Measurements from ENCODE around the gene CXCR2. TPM values are rescaled to one million over a fixed set of nuclear protein-coding genes. Genes with fewer than 3 reads are reported as not detected.
"Not testable (repeated sequence)": the region's sequence is repeated elsewhere in the genome, so short reads cannot be mapped to it uniquely, and the experiment has no call there.

Gene CXCR2
- polyA plus RNA-seq, 4 donors, result 0.04 to 0.45 (median 0.07) TPM; not detected in 1

DNA sequence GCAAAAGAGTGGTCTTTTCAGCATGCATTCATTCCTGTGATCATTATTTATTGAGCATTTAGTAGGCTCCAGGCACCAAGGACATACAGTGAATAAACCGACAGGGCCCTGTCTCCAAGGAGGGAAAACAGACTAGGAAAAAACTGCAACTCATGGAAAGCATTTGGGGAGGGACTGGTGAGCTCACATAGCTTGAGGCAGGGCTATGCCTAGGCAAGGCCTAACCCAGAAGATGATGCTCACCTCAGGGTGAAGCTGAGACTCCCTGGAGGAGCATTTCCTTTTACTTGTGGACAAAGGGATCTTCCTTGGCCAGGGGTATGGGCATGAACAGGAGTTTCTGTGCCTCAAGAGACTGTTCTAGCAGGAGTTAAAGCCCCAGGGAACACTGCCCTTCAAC lies 37.0 kb downstream of the CXCR2 start:
- Histone ChIP-seq H3K4me3 (ENCODE audit: low read depth in 1 of 3, low read length in 3 of 3) (no peak overlapping the region), H3K4me1 (ENCODE audit: control insufficient read depth in 3 of 3, insufficient read depth in 2 of 3, low read depth in 1 of 3, low read length in 2 of 3) (no peaks in the 10 kb centered on the region), H3K36me3 (ENCODE audit: control insufficient read depth in 3 of 3, insufficient read depth in 2 of 3, low read depth in 1 of 3, low read length in 3 of 3) (no peaks in the 10 kb centered on the region), H3K9me3 (ENCODE audit: control insufficient read depth in 2 of 2, insufficient read depth in 1 of 2, low read depth in 1 of 2, low read length in 1 of 2) (no peaks in the 10 kb centered on the region), H3K27me3 (ENCODE audit: control insufficient read depth in 3 of 3, insufficient read depth in 3 of 3, low read length in 3 of 3) (peaks cover 0 to 15% (median 0%) of the 10 kb centered on the region in 3 donors), H3K27ac (ENCODE audit: low read depth in 1 of 3, low read length in 2 of 3) (no peak overlapping the region)
- FAIRE-seq, result no peak
- WGBS, 3 donors, result 81 to 94% (median 88%) methylated on average over 1 of the region's 1 CpG
- no peak for DNase-seq

DNA sequence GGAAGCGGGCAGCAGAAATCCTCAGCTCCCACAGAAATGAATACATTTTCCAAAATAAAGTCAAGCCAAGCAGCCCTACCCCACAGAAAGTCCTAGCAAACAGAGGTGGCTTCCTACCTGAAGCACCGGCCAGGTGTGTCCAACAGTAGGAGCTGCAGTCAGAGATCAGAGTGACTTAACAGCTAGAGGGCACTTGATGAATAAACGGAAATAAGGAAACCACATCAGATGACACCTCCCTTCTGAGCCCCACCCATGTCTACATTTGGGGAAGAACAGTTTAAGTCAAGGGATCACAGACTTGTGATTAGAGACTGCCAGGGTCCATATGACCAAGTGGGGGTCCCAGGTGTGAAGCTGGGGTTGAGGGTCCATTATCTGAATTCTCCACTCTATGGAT lies 41.0 kb downstream of the CXCR2 start, which contains the start of gene CXCR1:
Gene CXCR1, minus strand, starts transcription at position 172 of the 400 bp plus-strand sequence. CDS start 1,751 bp downstream, outside the sequence.
- FAIRE-seq, result no peak
- Histone ChIP-seq H3K27ac (ENCODE audit: low read depth in 1 of 3, low read length in 2 of 3) (no peak within 1 kb of the TSS), H3K4me3 (ENCODE audit: low read depth in 1 of 3, low read length in 3 of 3) (no peak within 1 kb of the TSS), H3K4me1 (ENCODE audit: control insufficient read depth in 3 of 3, insufficient read depth in 2 of 3, low read depth in 1 of 3, low read length in 2 of 3) (peaks cover 0 to 12% (median 0%) of the 10 kb centered on the region in 3 donors), H3K9me3 (ENCODE audit: control insufficient read depth in 2 of 2, insufficient read depth in 1 of 2, low read depth in 1 of 2, low read length in 1 of 2) (no peaks in the 10 kb centered on the region), H3K27me3 (ENCODE audit: control insufficient read depth in 3 of 3, insufficient read depth in 3 of 3, low read length in 3 of 3) (peaks cover 0 to 15% (median 0%) of the 10 kb centered on the region in 3 donors), H3K36me3 (ENCODE audit: control insufficient read depth in 3 of 3, insufficient read depth in 2 of 3, low read depth in 1 of 3, low read length in 3 of 3) (no peaks in the 10 kb centered on the region)
- WGBS, 3 donors, result 52 to 54% (median 53%) methylated on average over 3 of the region's 3 CpGs
- peak in 1 of 2 donors; percentile 15 for DNase-seq

DNA sequence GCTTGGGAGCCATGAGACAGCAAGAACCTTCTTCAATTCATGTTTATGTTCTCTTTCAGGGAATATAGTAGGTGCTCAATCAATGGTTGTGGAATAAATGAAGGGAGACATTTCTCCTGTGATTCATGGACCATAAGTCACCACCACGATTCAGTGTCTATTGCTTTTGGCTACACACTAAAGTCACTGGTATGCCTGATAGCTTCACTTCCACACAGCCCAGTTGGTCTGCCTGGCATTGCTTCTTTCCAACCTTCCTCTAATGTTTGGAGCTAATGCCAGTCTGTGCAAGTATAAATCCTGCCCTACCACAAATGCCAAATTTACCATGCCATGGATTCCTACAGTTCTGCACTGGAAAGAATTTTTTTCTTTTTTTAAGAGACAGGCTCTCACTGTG lies 42.2 kb downstream of the CXCR2 start:
- FAIRE-seq (no peak), DNase-seq (no peak)
- Histone ChIP-seq H3K4me1 (ENCODE audit: control insufficient read depth in 3 of 3, insufficient read depth in 2 of 3, low read depth in 1 of 3, low read length in 2 of 3) (peaks cover 0 to 12% (median 0%) of the 10 kb centered on the region in 3 donors), H3K27ac (ENCODE audit: low read depth in 1 of 3, low read length in 2 of 3) (no peak overlapping the region), H3K4me3 (ENCODE audit: low read depth in 1 of 3, low read length in 3 of 3) (no peak overlapping the region), H3K36me3 (ENCODE audit: control insufficient read depth in 3 of 3, insufficient read depth in 2 of 3, low read depth in 1 of 3, low read length in 3 of 3) (no peaks in the 10 kb centered on the region), H3K27me3 (ENCODE audit: control insufficient read depth in 3 of 3, insufficient read depth in 3 of 3, low read length in 3 of 3) (peaks cover 0 to 11% (median 0%) of the 10 kb centered on the region in 3 donors), H3K9me3 (ENCODE audit: control insufficient read depth in 2 of 2, insufficient read depth in 1 of 2, low read depth in 1 of 2, low read length in 1 of 2) (no peaks in the 10 kb centered on the region)
- 71 to 84% (median 79%) methylated on average over 1 of the region's 1 CpG for whole genome bisulfite sequencing, 3 donors

DNA sequence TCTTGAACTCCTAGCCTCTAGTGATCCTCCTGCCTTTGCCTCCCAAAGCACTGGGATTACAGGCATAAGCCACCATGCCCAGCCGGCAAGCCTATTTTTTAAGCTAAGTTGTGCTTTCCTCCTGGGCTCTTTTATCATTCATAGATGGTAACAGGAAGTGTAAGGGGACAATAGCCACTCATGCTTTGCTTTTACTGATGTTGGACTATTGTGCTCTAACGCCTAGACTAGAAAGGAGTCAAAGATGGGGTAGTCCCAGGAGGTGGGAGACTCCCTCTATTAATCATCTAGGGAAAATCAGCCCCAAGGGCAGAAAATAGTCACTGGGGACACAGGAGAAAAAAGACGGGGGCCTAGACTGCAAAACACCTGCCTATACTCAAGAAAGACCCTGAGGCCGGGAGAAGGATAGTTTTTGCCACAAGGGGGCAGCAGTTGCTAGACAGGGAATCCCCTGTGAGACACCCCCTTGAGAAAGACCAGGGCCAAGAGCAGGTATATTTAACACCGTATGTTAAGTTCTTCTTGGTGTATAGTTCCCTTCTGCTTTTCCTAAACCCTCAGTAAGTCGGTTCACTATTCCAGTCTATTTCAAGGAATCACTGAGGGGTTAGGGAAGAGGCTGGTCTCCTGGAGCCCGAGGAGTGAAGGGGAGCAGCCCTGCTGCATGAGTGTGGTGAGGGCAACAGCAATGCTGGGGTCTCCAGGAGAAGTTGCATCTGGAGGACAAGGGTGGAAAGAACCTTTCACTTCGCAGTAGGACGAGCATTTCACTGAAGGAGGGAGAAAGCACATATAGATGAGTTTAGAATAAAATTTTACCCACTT lies 43.0 kb downstream of the CXCR2 start:
- H3K4me3 ChIP-seq (ENCODE audit: low read depth in 1 of 3, low read length in 3 of 3), result no peak overlapping the region

DNA sequence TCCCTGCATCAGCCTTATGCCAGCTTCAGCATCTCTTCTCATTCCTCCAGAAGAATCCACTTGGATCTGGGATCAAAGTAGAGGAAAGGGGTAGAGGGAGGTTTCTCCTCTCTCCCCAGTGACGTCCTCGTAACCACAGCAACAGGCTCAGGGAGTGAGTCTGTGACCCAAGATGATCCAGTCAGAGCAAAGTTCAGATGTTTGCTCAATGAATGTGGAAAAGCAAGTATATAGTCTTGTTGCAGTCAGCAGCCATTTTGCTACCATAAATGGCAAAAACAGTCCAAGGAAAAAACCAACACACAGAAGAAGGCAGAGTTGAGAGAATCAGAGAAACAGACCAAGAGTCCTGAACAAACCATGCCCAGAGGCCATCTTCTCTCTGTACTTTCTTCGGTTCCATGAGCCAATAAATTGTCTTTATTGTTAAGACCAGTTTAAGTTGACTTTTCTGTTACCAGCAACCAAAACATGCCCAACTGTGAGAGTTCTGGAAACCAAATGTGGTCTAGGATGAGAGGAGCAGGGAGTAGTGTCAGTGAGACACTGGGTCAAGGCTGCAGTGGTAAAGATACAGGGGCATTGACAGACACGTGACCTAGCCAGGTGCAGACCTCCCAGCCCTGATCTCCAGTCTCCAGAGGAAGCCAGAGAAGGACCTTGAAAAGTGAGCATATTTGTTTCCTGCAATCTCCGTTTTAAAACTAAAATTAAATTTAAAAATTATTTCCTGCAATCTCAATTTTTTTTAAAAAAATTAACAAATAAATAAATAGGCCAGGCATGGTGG lies 44.1 kb downstream of the CXCR2 start:
- DNase-seq (peak; percentile 59 to 93), FAIRE-seq (no peak)
- 52 to 67% (median 55%) methylated on average over 5 of the region's 5 CpGs for WGBS, 3 donors
- H3K27ac ChIP-seq (ENCODE audit: low read depth in 1 of 3, low read length in 2 of 3), result peak overlapping the region in 1 of 3 donors; percentile 72
- no peaks in the 10 kb centered on the region for H3K9me3 ChIP-seq (ENCODE audit: control insufficient read depth in 2 of 2, insufficient read depth in 1 of 2, low read depth in 1 of 2, low read length in 1 of 2)
- H3K36me3 ChIP-seq (ENCODE audit: control insufficient read depth in 3 of 3, insufficient read depth in 2 of 3, low read depth in 1 of 3, low read length in 3 of 3), result no peaks in the 10 kb centered on the region
- H3K27me3 ChIP-seq (ENCODE audit: control insufficient read depth in 3 of 3, insufficient read depth in 3 of 3, low read length in 3 of 3), result peaks cover 0 to 7% (median 0%) of the 10 kb centered on the region in 3 donors
- no peak overlapping the region for H3K4me3 ChIP-seq (ENCODE audit: low read depth in 1 of 3, low read length in 3 of 3)
- peaks cover 0 to 12% (median 0%) of the 10 kb centered on the region in 3 donors for H3K4me1 ChIP-seq (ENCODE audit: control insufficient read depth in 3 of 3, insufficient read depth in 2 of 3, low read depth in 1 of 3, low read length in 2 of 3)

More for the DNA sequence above, 43.0 kb downstream of the CXCR2 start:
- H3K36me3 ChIP-seq (ENCODE audit: control insufficient read depth in 3 of 3, insufficient read depth in 2 of 3, low read depth in 1 of 3, low read length in 3 of 3), result no peaks in the 10 kb centered on the region
- peaks cover 0 to 12% (median 0%) of the 10 kb centered on the region in 3 donors for H3K4me1 ChIP-seq (ENCODE audit: control insufficient read depth in 3 of 3, insufficient read depth in 2 of 3, low read depth in 1 of 3, low read length in 2 of 3)
- H3K9me3 ChIP-seq (ENCODE audit: control insufficient read depth in 2 of 2, insufficient read depth in 1 of 2, low read depth in 1 of 2, low read length in 1 of 2), result no peaks in the 10 kb centered on the region
- no peak overlapping the region for H3K27ac ChIP-seq (ENCODE audit: low read depth in 1 of 3, low read length in 2 of 3)
- FAIRE-seq (no peak), DNase-seq (peak; percentile 56 to 76)
- 48 to 61% (median 59%) methylated on average over 9 of the region's 9 CpGs for WGBS, 3 donors
- peaks cover 0 to 7% (median 0%) of the 10 kb centered on the region in 3 donors for H3K27me3 ChIP-seq (ENCODE audit: control insufficient read depth in 3 of 3, insufficient read depth in 3 of 3, low read length in 3 of 3)

DNA sequence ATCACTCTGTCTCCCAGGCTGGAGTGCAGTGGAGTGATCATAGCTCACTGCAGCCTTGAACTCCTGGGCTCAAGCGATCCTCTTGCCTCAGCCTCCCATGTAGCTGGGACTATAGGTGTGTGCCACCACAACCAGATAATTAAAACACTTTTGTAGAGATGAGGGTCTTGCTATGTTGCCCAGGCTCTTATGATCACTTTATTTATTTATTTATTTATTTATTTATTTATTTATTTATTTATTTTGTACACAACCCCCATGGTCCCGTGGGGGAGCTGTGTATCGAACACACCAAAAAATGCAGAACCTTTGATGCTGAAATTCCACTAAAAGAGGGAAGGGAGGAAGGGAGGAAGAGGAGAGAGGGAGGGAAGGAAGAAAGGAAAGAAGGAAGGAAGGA lies 45.9 kb downstream of the CXCR2 start:
- H3K4me1 ChIP-seq (ENCODE audit: control insufficient read depth in 3 of 3, insufficient read depth in 2 of 3, low read depth in 1 of 3, low read length in 2 of 3), result peaks cover 0 to 12% (median 0%) of the 10 kb centered on the region in 3 donors
- 88 to 91% (median 89%) methylated on average over 3 of the region's 3 CpGs for WGBS, 3 donors
- not testable (repeated sequence) for FAIRE-seq; H3K27me3 ChIP-seq (ENCODE audit: control insufficient read depth in 3 of 3, insufficient read depth in 3 of 3, low read length in 3 of 3); H3K27ac ChIP-seq (ENCODE audit: low read depth in 1 of 3, low read length in 2 of 3); H3K9me3 ChIP-seq (ENCODE audit: control insufficient read depth in 2 of 2, insufficient read depth in 1 of 2, low read depth in 1 of 2, low read length in 1 of 2); H3K4me3 ChIP-seq (ENCODE audit: low read depth in 1 of 3, low read length in 3 of 3); H3K36me3 ChIP-seq (ENCODE audit: control insufficient read depth in 3 of 3, insufficient read depth in 2 of 3, low read depth in 1 of 3, low read length in 3 of 3); DNase-seq

DNA sequence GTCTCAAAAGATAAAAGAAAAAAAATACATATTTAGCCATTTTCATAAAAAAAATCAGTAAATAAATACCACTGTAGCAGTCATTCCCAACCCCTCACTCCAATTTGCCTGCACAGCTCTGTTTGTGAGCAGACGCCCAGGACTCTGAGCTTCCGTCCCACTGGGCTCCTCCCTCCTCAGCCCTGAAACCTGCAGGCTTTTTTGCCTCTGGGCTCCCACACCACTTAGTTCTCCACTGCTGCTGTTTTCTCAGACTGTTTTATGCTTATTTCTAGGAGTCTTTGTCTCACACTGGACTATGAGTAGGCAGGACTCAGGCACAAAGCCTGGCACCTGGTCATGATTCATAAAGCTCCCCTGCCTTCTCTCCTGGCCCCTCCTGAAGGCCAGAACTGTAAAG lies 47.0 kb downstream of the CXCR2 start:
- H3K4me3 ChIP-seq (ENCODE audit: low read depth in 1 of 3, low read length in 3 of 3), result no peak overlapping the region
- no peaks in the 10 kb centered on the region for H3K9me3 ChIP-seq (ENCODE audit: control insufficient read depth in 2 of 2, insufficient read depth in 1 of 2, low read depth in 1 of 2, low read length in 1 of 2)
- H3K27ac ChIP-seq (ENCODE audit: low read depth in 1 of 3, low read length in 2 of 3), result no peak overlapping the region
- peaks cover 0 to 12% (median 0%) of the 10 kb centered on the region in 3 donors for H3K4me1 ChIP-seq (ENCODE audit: control insufficient read depth in 3 of 3, insufficient read depth in 2 of 3, low read depth in 1 of 3, low read length in 2 of 3)
- FAIRE-seq, result no peak
- H3K27me3 ChIP-seq (ENCODE audit: control insufficient read depth in 3 of 3, insufficient read depth in 3 of 3, low read length in 3 of 3), result no peaks in the 10 kb centered on the region
- no peak for DNase-seq
- no peaks in the 10 kb centered on the region for H3K36me3 ChIP-seq (ENCODE audit: control insufficient read depth in 3 of 3, insufficient read depth in 2 of 3, low read depth in 1 of 3, low read length in 3 of 3)
- WGBS, 3 donors, result 80 to 92% (median 81%) methylated on average over 2 of the region's 2 CpGs

DNA sequence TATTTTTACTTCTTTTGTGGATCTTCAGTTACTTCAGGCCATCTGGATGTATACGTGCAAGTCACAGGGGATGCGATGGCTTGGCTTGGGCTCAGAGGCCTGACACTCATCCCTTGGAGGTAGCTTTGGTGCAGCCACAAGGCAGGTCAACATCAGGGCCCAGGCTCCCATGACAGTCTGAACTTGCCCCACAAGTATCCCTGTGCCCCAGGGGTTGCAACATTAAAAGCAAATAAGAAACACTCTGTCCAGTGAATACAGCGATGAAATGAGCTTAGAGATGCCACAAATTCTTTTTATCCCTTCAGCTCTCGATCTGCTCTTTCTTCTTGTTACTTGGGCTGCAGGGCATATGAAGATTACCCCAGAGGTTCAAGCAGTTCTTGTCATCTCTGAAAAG lies 54.0 kb downstream of the CXCR2 start:
- no peak overlapping the region for H3K4me3 ChIP-seq (ENCODE audit: low read depth in 1 of 3, low read length in 3 of 3)
- no peaks in the 10 kb centered on the region for H3K27me3 ChIP-seq (ENCODE audit: control insufficient read depth in 3 of 3, insufficient read depth in 3 of 3, low read length in 3 of 3)
- DNase-seq (no peak), FAIRE-seq (no peak)
- H3K9me3 ChIP-seq (ENCODE audit: control insufficient read depth in 2 of 2, insufficient read depth in 1 of 2, low read depth in 1 of 2, low read length in 1 of 2), result no peaks in the 10 kb centered on the region
- WGBS, 3 donors, result 93 to 97% (median 95%) methylated on average over 4 of the region's 4 CpGs
- H3K36me3 ChIP-seq (ENCODE audit: control insufficient read depth in 3 of 3, insufficient read depth in 2 of 3, low read depth in 1 of 3, low read length in 3 of 3), result no peaks in the 10 kb centered on the region
- no peak overlapping the region for H3K27ac ChIP-seq (ENCODE audit: low read depth in 1 of 3, low read length in 2 of 3)
- H3K4me1 ChIP-seq (ENCODE audit: control insufficient read depth in 3 of 3, insufficient read depth in 2 of 3, low read depth in 1 of 3, low read length in 2 of 3), result peaks cover 0 to 19% (median 0%) of the 10 kb centered on the region in 3 donors

Data from small intestine (tissue), 7 donors.